ENCODE results near the gene PACRGL. TPM values are rescaled to one million over a fixed set of nuclear protein-coding genes. Genes with fewer than 3 reads are reported as not detected.

PACRGL gene
- total and polyA plus RNA-seq, 9 of the 15 experiments (the other 6 are each of a cell fraction or from before 2014, with no cell fraction given): 6.6 to 55.0 (median 27.5) TPM

GRCh38 chr4:20678400-20678799 is 21.9 kb upstream of the PACRGL start (continued):
- TF ChIP-seq ZNF212 (CRISPR knock-in tag; IDR thresholded peaks at IDR 0.05) (no peak), PPARD (CRISPR knock-in tag; IDR thresholded peaks at IDR 0.05) (no peak), ZNF197 (CRISPR knock-in tag; IDR thresholded peaks at IDR 0.05; ENCODE audit: low read depth) (no peak), ZNF717 (CRISPR knock-in tag; IDR thresholded peaks at IDR 0.05) (no peak), SNAPC5 (CRISPR knock-in tag; IDR thresholded peaks at IDR 0.05) (no peak)

GRCh38 chr4:20679951-20680350 is 20.3 kb upstream of the PACRGL start:
- no peaks in the 10 kb centered on the region for H3K79me2 ChIP-seq (ENCODE audit: control insufficient read depth, insufficient read depth, low read length)
- no peak overlapping the region for H3K9ac ChIP-seq (ENCODE audit: insufficient read depth in 1 of 2, low read depth in 2 of 2, low read length in 2 of 2)
- H3K36me3 ChIP-seq (ENCODE audit: control insufficient read depth, insufficient read depth, low read length): no peaks in the 10 kb centered on the region
- POLR2A ChIA-PET: no interaction called here
- no peaks in the 10 kb centered on the region for H3K9me3 ChIP-seq (replicated peaks; ENCODE audit: control insufficient read depth, insufficient read depth, low read depth, low read length)
- no peaks in the 10 kb centered on the region; a peak in 1 of 5 replicates for H3K27me3 ChIP-seq (ENCODE audit: control insufficient read depth in 2 of 2, insufficient read depth in 2 of 2, low read length in 2 of 2)
- no peaks in the 10 kb centered on the region for H3K4me1 ChIP-seq (replicated peaks in 1 of 2; ENCODE audit: control insufficient read depth in 2 of 2, insufficient read depth in 2 of 2, low read length in 2 of 2)
- in situ Hi-C loops (cut with MboI) (loop anchor here (25.0 kb wide), 1 partner anchor 1993 kb away; no protein-coding TSS in a partner anchor), intact Hi-C loops (cut with micrococcal nuclease) (loop anchor here (10.0 kb wide), 1 partner anchor 385 kb away; no protein-coding TSS in a partner anchor)
- WGBS (ENCODE audit: insufficient coverage, low coverage, missing lambda C conversion rate): 0% methylated on average over 1 of the region's 1 CpG
- no peak overlapping the region for H3K27ac ChIP-seq (ENCODE audit: extremely low read depth, low read depth, low read length)
- H2AFZ ChIP-seq (ENCODE audit: low read depth, low read length): no peak overlapping the region
- no peak for FAIRE-seq
- no peak for DNase-seq (ENCODE audit: extremely low read depth in 1 of 4, low spot score in 3 of 4)
- TF ChIP-seq ARID1B (IDR thresholded peaks at IDR 0.05) (no peak), MAZ (CRISPR knock-in tag; conservative IDR thresholded peaks at IDR 0.05 in 1 of 2, IDR thresholded peaks at IDR 0.05 in 1 of 2) (no peak), KDM4B (IDR thresholded peaks at IDR 0.05; ENCODE audit: borderline replicate concordance in 2 of 2, low read depth in 1 of 2) (no peak), NONO (IDR thresholded peaks at IDR 0.05; ENCODE audit: low read depth in 2 of 2, low read length in 1 of 2) (no peak)
- H3K9me1 ChIP-seq (ENCODE audit: control insufficient read depth, insufficient read depth, low read length): no peaks in the 10 kb centered on the region
- H3K4me2 ChIP-seq (ENCODE audit: insufficient read depth, low read length): no peak overlapping the region
- no peak overlapping the region for H3K4me3 ChIP-seq
- no peak for ATAC-seq
- CTCF ChIA-PET (ENCODE audit: low intra/inter-chr PET ratio): no interaction called here
- BruUV-seq (replicated peaks): no TSS peak
- no peaks in the 10 kb centered on the region for H4K20me1 ChIP-seq (replicated peaks; ENCODE audit: control insufficient read depth, insufficient read depth, low read length)
